Measurements from ENCODE around the gene CDK5. TPM values are rescaled to one million over a fixed set of nuclear protein-coding genes. Genes with fewer than 3 reads are reported as not detected.

Gene CDK5
- polyA plus RNA-seq, 2 of the 4 experiments (the other 2 are of a cell fraction): 29.6 to 51.0 TPM

- 92% methylated on average over 21 of the region's 21 CpGs for WGBS (ENCODE audit: missing lambda C conversion rate)
- Histone ChIP-seq H3K4me1 (peaks cover 28% of the 10 kb centered on the region), H3K9me3 (no peaks in the 10 kb centered on the region), H3K4me2 (no peak overlapping the region), H3K27ac (no peak overlapping the region), H3K4me3 (no peak overlapping the region)
- FAIRE-seq (no peak), DNase-seq (ENCODE audit: low read depth in 1 of 2, low spot score in 1 of 2) (no peak), ATAC-seq (no peak)
- ChIA-PET POLR2A (no interaction called here), CTCF (interaction anchor here (1.0 to 5.7 kb wide), 5 partner anchors 17 to 89 kb away, joined by 3 to 34 read pairs (median 3); partner anchors contain the start of genes AGAP3 and FASTK)
- TF ChIP-seq SMC3 (IDR thresholded peaks at IDR 0.05) (no peak), CTCF (IDR thresholded peaks at IDR 0.05) (no peak), KDM1A (IDR thresholded peaks at IDR 0.05; ENCODE audit: low read depth) (no peak), BHLHE40 (IDR thresholded peaks at IDR 0.05; ENCODE audit: low read depth, low read length) (no peak), JUNB (IDR thresholded peaks at IDR 0.05) (no peak), ZC3H11A (IDR thresholded peaks at IDR 0.05) (no peak), RNF2 (IDR thresholded peaks at IDR 0.05; ENCODE audit: borderline replicate concordance, low read depth) (no peak), FOXS1 (CRISPR knock-in tag; IDR thresholded peaks at IDR 0.05) (no peak), HEYL (CRISPR knock-in tag; IDR thresholded peaks at IDR 0.05) (no peak), MAZ (IDR thresholded peaks at IDR 0.05; ENCODE audit: borderline replicate concordance, low read depth, low read length) (no peak), MYC (IDR thresholded peaks at IDR 0.05; ENCODE audit: borderline replicate concordance, low read length) (no peak), ZNF302 (CRISPR knock-in tag; IDR thresholded peaks at IDR 0.05) (no peak), REST (IDR thresholded peaks at IDR 0.05) (no peak), NPAS2 (CRISPR knock-in tag; IDR thresholded peaks at IDR 0.05; ENCODE audit: borderline replicate concordance) (no peak)
- TF ChIP-seq, protein P1, sequence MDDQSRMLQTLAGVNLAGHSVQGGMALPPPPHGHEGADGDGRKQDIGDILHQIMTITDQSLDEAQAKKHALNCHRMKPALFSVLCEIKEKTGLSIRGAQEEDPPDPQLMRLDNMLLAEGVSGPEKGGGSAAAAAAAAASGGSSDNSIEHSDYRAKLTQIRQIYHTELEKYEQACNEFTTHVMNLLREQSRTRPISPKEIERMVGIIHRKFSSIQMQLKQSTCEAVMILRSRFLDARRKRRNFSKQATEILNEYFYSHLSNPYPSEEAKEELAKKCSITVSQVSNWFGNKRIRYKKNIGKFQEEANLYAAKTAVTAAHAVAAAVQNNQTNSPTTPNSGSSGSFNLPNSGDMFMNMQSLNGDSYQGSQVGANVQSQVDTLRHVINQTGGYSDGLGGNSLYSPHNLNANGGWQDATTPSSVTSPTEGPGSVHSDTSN (IDR thresholded peaks at IDR 0.05): no peak
- TF ChIP-seq, protein P2, sequence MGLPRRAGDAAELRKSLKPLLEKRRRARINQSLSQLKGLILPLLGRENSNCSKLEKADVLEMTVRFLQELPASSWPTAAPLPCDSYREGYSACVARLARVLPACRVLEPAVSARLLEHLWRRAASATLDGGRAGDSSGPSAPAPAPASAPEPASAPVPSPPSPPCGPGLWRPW (IDR thresholded peaks at IDR 0.05): no peak
Observed at GRCh38 chr7:151035026-151035717, 22.5 kb downstream of the CDK5 start.

DNA sequence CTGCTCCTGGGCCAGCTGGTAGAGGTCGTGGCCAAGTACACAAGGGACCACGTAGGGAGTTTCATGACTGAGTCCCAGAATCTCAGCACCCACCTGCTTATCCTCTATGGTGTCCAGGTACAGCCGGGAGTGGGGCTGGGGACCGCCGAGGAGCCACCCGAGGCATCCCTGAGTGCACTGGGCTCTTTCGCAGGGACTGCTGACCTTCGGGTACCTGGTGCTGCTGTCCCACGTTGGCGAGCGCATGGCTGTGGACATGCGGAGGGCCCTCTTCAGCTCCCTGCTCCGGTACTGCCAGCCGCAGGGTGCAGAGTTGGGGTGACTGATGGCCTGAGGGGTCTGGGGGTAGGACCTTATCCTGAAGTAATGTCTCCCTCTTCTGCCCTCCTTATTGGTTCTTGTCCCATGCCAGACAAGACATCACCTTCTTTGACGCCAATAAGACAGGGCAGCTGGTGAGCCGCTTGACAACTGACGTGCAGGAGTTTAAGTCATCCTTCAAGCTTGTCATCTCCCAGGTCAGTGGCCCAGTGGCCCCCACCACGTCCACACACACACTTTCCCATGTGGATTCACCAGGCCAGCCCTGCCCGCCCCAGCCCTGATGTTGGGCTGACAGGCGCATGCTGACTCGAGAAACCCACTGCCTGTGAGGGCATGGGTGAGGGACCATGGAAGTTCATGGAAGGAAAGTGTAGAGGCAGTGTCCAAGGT, 23.2 kb downstream of the CDK5 start:
- TF ChIP-seq NR3C1 (IDR thresholded peaks at IDR 0.05) (no peak), NFE2L2 (conservative IDR thresholded peaks at IDR 0.05; ENCODE audit: low read length) (no peak), RAD21 (conservative IDR thresholded peaks at IDR 0.05 in 1 of 2, IDR thresholded peaks at IDR 0.05 in 1 of 2) (no peak), MYC (IDR thresholded peaks at IDR 0.05; ENCODE audit: borderline replicate concordance, low read length) (no peak), ZC3H11A (IDR thresholded peaks at IDR 0.05) (no peak), HOXB5 (CRISPR knock-in tag; IDR thresholded peaks at IDR 0.05) (no peak), SREBF2 (IDR thresholded peaks at IDR 0.05) (no peak), CHD2 (IDR thresholded peaks at IDR 0.05; ENCODE audit: low read length, partially characterized antibody) (no peak), HOXA7 (CRISPR knock-in tag; IDR thresholded peaks at IDR 0.05) (no peak), RARB (CRISPR knock-in tag; IDR thresholded peaks at IDR 0.05) (no peak)
- TF ChIP-seq, protein P1 (IDR thresholded peaks at IDR 0.05): no peak
- TF ChIP-seq, protein P3, sequence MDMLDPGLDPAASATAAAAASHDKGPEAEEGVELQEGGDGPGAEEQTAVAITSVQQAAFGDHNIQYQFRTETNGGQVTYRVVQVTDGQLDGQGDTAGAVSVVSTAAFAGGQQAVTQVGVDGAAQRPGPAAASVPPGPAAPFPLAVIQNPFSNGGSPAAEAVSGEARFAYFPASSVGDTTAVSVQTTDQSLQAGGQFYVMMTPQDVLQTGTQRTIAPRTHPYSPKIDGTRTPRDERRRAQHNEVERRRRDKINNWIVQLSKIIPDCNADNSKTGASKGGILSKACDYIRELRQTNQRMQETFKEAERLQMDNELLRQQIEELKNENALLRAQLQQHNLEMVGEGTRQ (IDR thresholded peaks at IDR 0.05): no peak
- DNase-seq (ENCODE audit: low read depth in 1 of 2, low spot score in 1 of 2) (no peak), ATAC-seq (no peak), FAIRE-seq (no peak)
- Histone ChIP-seq H3K4me1 (peaks cover 26% of the 10 kb centered on the region), H3K27ac (no peak overlapping the region), H3K4me3 (no peak overlapping the region), H3K4me2 (no peak overlapping the region), H3K9me3 (no peaks in the 10 kb centered on the region)
- 93% methylated on average over 19 of the region's 21 CpGs for WGBS (ENCODE audit: missing lambda C conversion rate)
- CTCF ChIA-PET: interaction anchor here (0.8 to 5.7 kb wide), 10 partner anchors 7 to 90 kb away, joined by 3 to 34 read pairs (median 4); partner anchors contain the start of genes AGAP3 and FASTK
- POLR2A ChIA-PET: no interaction called here

Measured in A549 (cell line).